PC-3 (cell line): ENCODE data around the gene UGT1A3.

Experiments
- CTCF ChIP-seq: fragments of 300-600 bp; sonication (generic); conservative IDR thresholded peaks from 2 replicates; pipeline ENCODE4 v1.5.1; 2017; ENCODE audit warnings: antibody characterized with exemption, low read depth, mild to moderate bottlenecking, low read length
- EZH2phosphoT487 ChIP-seq: fragments of 300-600 bp; sonication (generic); IDR thresholded peaks from 2 replicates; pipeline ENCODE4 v1.6.1; 2018; ENCODE audit warnings: mild to moderate bottlenecking, antibody characterized with exemption, low read length, borderline replicate concordance

GRCh38 chr2:233764264-233764663, 35.4 kb downstream of the UGT1A3 start:
- TF ChIP-seq CTCF: no peak
- no peak for TF ChIP-seq EZH2phosphoT487
